Gastrocnemius medialis (tissue), 4 donors: ENCODE results near the gene CFDP1. TPM values are rescaled to one million over a fixed set of nuclear protein-coding genes. Genes with fewer than 3 reads are reported as not detected.

ENCODE experiments used
- ATAC-seq, 2 donors: fragments of 150-250 bp; one replicate each; pipeline ENCODE4 v1.9.1; 2016
- DNase-seq, 2 donors: peaks; one replicate each; pipeline ENCODE4 v3.0.0-alpha.2; 2019
- H3K27ac ChIP-seq, 4 donors: fragments of 200-600 bp; sonication (generic); 1 replicate in 1 of 4; 2 replicates in 3 of 4; pipeline ENCODE4 v1.5.1; 2016 to 2018; ENCODE audit warnings: mild to moderate bottlenecking in 2 of 4, moderate library complexity in 1 of 4
- H3K27me3 ChIP-seq, 3 donors: fragments of 200-600 bp; sonication (generic) in 2 of 3; 1 replicate in 1 of 3; 2 replicates in 2 of 3; pipeline versions ENCODE4 v1.5.1 to v1.6.0; 2016 to 2019; ENCODE audit warnings: mild to moderate bottlenecking in 1 of 3, moderate library complexity in 1 of 3
- H3K36me3 ChIP-seq, 2 donors: fragments of 200-600 bp; sonication (generic) in 1 of 2; one replicate each; pipeline ENCODE4 v1.5.1; 2017 to 2018
- H3K4me1 ChIP-seq, 2 donors: fragments of 200-600 bp; sonication (generic) in 1 of 2; one replicate each; pipeline ENCODE4 v1.5.1; 2016 to 2017; ENCODE audit warnings: mild to moderate bottlenecking in 2 of 2
- H3K4me3 ChIP-seq, 4 donors: fragments of 200-600 bp; sonication (generic) in 3 of 4; 1 replicate in 1 of 4; 2 replicates in 3 of 4; pipeline ENCODE4 v1.5.1; 2016 to 2019; ENCODE audit warnings: mild to moderate bottlenecking in 2 of 4
- H3K9me3 ChIP-seq, 3 donors: fragments of 200-600 bp; sonication (generic) in 2 of 3; 1 replicate in 1 of 3; 2 replicates in 2 of 3; pipeline ENCODE4 v1.5.1; 2016 to 2019
- CTCF ChIP-seq, 5 experiments: fragments of 450-650 bp in 3 of 5; fragments of 200-600 bp in 2 of 5; sonication (generic) in 2 of 5; IDR thresholded peaks in 4 of 5; conservative IDR thresholded peaks in 1 of 5; 1 replicate in 4 of 5; 2 replicates in 1 of 5; pipeline ENCODE4 v1.5.1; 2016 to 2019; ENCODE audit warnings: antibody characterized with exemption in 5 of 5, mild to moderate bottlenecking in 3 of 5, moderate library complexity in 3 of 5
- POLR2A ChIP-seq, 2 donors: fragments of 450-650 bp; IDR thresholded peaks; one replicate each; pipeline ENCODE4 v1.6.1; 2017; ENCODE audit warnings: antibody characterized with exemption in 2 of 2, mild to moderate bottlenecking in 2 of 2, moderate library complexity in 2 of 2
- in situ Hi-C, 4 donors: fragments of 200-750 bp; cut with MboI; loops; one replicate each; pipeline versions ENCODE4 v1.15.0 to v1.8.0; 2017; ENCODE audit warnings: low sequenced_read_pairs in 4 of 4
- intact Hi-C: fragments of 100-400 bp; cut with DNase I; formaldehyde crosslinking; loops from one replicate; pipeline ENCODE4 v1.15.1; 2023; ENCODE audit warnings: low total_unique reads
- total RNA-seq, 4 donors: library from RNA; depleted of rRNA; stranded (reverse); fragments of >200 nt; gene quantifications; one replicate each; pipeline versions ENCODE4 v1.1.0 to v1.2.3, GENCODE V29; 2016

CFDP1 gene
- total RNA-seq, 4 donors from 2014 or later = 20.4 to 28.6 (median 24.2) TPM

- peak in 1 of 2 donors; percentile 66 for DNase-seq
- no peaks in the 10 kb centered on the region for H3K36me3 ChIP-seq
Measured at GRCh38 chr16:75264457-75264998, 168.8 kb downstream of the CFDP1 start.

GRCh38 chr16:75263963-75264445, 169.3 kb downstream of the CFDP1 start:
- H3K4me3 ChIP-seq = peak overlapping the region; percentile 75 to 97 (median 90)
- ATAC-seq = peak; percentile 60 to 68
- H3K27ac ChIP-seq = peak overlapping the region; percentile 95 to 100 (median 98)
- DNase-seq = peak; percentile 95 to 97
- peak; percentile 62 to 74 for TF ChIP-seq POLR2A (IDR thresholded peaks at IDR 0.05)
- TF ChIP-seq CTCF (IDR thresholded peaks at IDR 0.05 in 4 of 5, conservative IDR thresholded peaks at IDR 0.05 in 1 of 5) = no peak
- no peaks in the 10 kb centered on the region for H3K9me3 ChIP-seq
- peaks cover 72 to 74% of the 10 kb centered on the region in 2 donors for H3K4me1 ChIP-seq
- in situ Hi-C loops = no loop called here
- intact Hi-C loops = loop anchor here (1.0 to 10.0 kb wide), 3 partner anchors 10 to 149 kb away; partner anchors contain the start of gene LDHD
- H3K36me3 ChIP-seq = no peaks in the 10 kb centered on the region
- no peaks in the 10 kb centered on the region for H3K27me3 ChIP-seq

More at GRCh38 chr16:75264457-75264998, 168.8 kb downstream of the CFDP1 start:
- peak overlapping the region; percentile 75 to 97 (median 90) for H3K4me3 ChIP-seq
- H3K27ac ChIP-seq = peak overlapping the region; percentile 95 to 100 (median 98)
- H3K9me3 ChIP-seq = no peaks in the 10 kb centered on the region
- intact Hi-C loops = loop anchor here (2.0 to 10.0 kb wide), 2 partner anchors 26 to 150 kb away; partner anchors contain the start of gene LDHD
- no peaks in the 10 kb centered on the region for H3K27me3 ChIP-seq
- in situ Hi-C loops = no loop called here
- peak; percentile 1 to 6 for ATAC-seq
- no peak for TF ChIP-seq POLR2A (IDR thresholded peaks at IDR 0.05)
- TF ChIP-seq CTCF (IDR thresholded peaks at IDR 0.05 in 4 of 5, conservative IDR thresholded peaks at IDR 0.05 in 1 of 5) = no peak
- peaks cover 69 to 72% of the 10 kb centered on the region in 2 donors for H3K4me1 ChIP-seq

- ATAC-seq = peak; percentile 17 to 24
- DNase-seq = peak in 1 of 2 donors; percentile 55
Measured at GRCh38 chr16:75263291-75263962, 169.9 kb downstream of the CFDP1 start.

GRCh38 chr16:75262800-75263127, 170.5 kb downstream of the CFDP1 start:
- DNase-seq (peak in 1 of 2 donors; percentile 22), ATAC-seq (no peak)
- TF ChIP-seq CTCF (IDR thresholded peaks at IDR 0.05 in 4 of 5, conservative IDR thresholded peaks at IDR 0.05 in 1 of 5) (no peak), POLR2A (IDR thresholded peaks at IDR 0.05) (no peak)
- intact Hi-C loops = loop anchor here (1.0 to 10.0 kb wide), 2 partner anchors 8 to 148 kb away; partner anchors contain the start of gene LDHD
- Histone ChIP-seq H3K4me1 (peaks cover 79 to 80% of the 10 kb centered on the region in 2 donors), H3K4me3 (peak overlapping the region; percentile 75 to 97 (median 90)), H3K9me3 (no peaks in the 10 kb centered on the region), H3K27me3 (no peaks in the 10 kb centered on the region), H3K36me3 (no peaks in the 10 kb centered on the region), H3K27ac (peak overlapping the region; percentile 95 to 100 (median 98))
- in situ Hi-C loops = no loop called here

More at GRCh38 chr16:75263291-75263962, 169.9 kb downstream of the CFDP1 start:
- Histone ChIP-seq H3K9me3 (no peaks in the 10 kb centered on the region), H3K4me3 (peak overlapping the region; percentile 75 to 97 (median 90)), H3K27me3 (no peaks in the 10 kb centered on the region), H3K4me1 (peaks cover 78 to 79% of the 10 kb centered on the region in 2 donors), H3K27ac (peak overlapping the region; percentile 95 to 100 (median 98)), H3K36me3 (no peaks in the 10 kb centered on the region)
- no peak for TF ChIP-seq POLR2A (IDR thresholded peaks at IDR 0.05)
- TF ChIP-seq CTCF (IDR thresholded peaks at IDR 0.05 in 4 of 5, conservative IDR thresholded peaks at IDR 0.05 in 1 of 5) = no peak
- intact Hi-C loops (loop anchor here (1.0 to 10.0 kb wide), 2 partner anchors 9 to 149 kb away; partner anchors contain the start of gene LDHD), in situ Hi-C loops (no loop called here)
